SK-N-MC (cell line): Measurements from ENCODE around the gene MAP4K5.

Experiments
- DNase-seq: peaks from one replicate; pipeline ENCODE4 v3.0.0-alpha.2; 2011; ENCODE audit warnings: low read depth, low spot score
- H3K27ac ChIP-seq: fragments of 200-600 bp; sonication (generic); 2 replicates; pipeline ENCODE4 v1.5.1; 2016; ENCODE audit warnings: mixed run types
- H3K36me3 ChIP-seq: fragments of 200-600 bp; sonication (generic); 2 replicates; pipeline ENCODE4 v1.6.1; 2017; ENCODE audit warnings: antibody characterized with exemption, low read length, mixed read lengths; ENCODE audit not compliant: insufficient read depth
- H3K4me3 ChIP-seq: fragments of 200-600 bp; sonication (generic); 2 replicates; pipeline ENCODE4 v1.5.1; 2016
- H3K9ac ChIP-seq: fragments of 200-600 bp; sonication (generic); 2 replicates; pipeline ENCODE4 v1.8.0; 2017; ENCODE audit warnings: mixed run types, mixed read lengths; ENCODE audit not compliant: insufficient read length
- H3K9me3 ChIP-seq: fragments of 200-600 bp; sonication (generic); 2 replicates; pipeline ENCODE4 v1.6.1; 2017; ENCODE audit warnings: low read depth, mild to moderate bottlenecking, antibody characterized with exemption, low read length, moderate library complexity, mixed read lengths
- EZH2 ChIP-seq: fragments of 200-600 bp; sonication (generic); IDR thresholded peaks from one replicate; pipeline ENCODE4 v1.6.1; 2017; ENCODE audit warnings: antibody characterized with exemption
- FOXP2 ChIP-seq: optimal IDR thresholded peaks from 2 replicates; pipeline ENCODE3; 2011; ENCODE audit warnings: mild to moderate bottlenecking, moderate library complexity; ENCODE audit not compliant: insufficient read depth; ENCODE audit errors: extremely low read length, control extremely low read depth
- POLR2AphosphoS5 ChIP-seq: IDR thresholded peaks from 2 replicates; pipeline ENCODE4 v1.6.1; 2012; ENCODE audit warnings: mild to moderate bottlenecking, low read depth, low read length, borderline replicate concordance

MAP4K5 gene

DNA sequence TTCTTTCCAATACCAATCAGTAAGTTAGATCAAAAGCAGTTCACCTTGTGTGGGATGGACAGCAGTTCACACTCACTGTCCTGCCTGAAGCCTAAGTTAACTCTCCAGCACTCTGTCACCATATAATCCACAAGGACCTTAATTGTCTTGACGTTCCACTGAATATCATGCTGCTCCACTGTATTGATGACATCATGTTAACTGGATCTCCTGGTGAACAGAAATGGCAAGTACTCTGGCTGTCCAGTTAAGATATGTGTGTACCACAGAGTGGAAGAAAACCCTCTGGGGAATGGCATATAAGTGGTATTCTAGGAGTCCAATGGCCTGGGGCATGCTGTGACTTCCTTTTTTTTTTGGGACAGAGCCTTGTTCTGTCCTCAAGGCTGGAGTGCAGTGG is 151.9 kb downstream of the MAP4K5 start:
- no peak for DNase-seq

DNA sequence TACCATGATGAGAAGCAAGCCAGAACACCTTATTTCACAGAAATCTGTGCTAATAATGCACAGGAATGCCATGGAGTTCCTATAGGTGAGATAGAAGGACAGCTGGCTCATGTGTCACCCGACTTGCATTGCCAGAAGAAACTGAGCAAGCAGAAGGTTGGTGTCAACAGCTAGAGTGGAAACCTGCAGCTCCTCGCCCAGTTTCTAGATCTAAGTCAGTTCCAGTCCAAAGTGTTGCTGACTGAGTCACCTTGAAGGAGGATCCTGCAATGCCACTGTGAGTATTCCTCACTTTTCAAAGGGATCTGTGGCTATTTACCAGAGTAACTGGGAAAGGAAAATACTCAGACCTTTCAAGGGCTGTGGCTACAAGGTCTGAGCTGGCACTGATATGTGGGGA is 152.8 kb downstream of the MAP4K5 start:
- Histone ChIP-seq H3K9ac (no peak overlapping the region), H3K9me3 (no peaks in the 10 kb centered on the region), H3K36me3 (no peaks in the 10 kb centered on the region), H3K27ac (no peak overlapping the region), H3K4me3 (no peak overlapping the region)
- no peak for TF ChIP-seq POLR2AphosphoS5
- TF ChIP-seq FOXP2, result no peak
- DNase-seq, result no peak

More for the DNA sequence above, 151.9 kb downstream of the MAP4K5 start:
- Histone ChIP-seq H3K9me3 (no peaks in the 10 kb centered on the region), H3K9ac (no peak overlapping the region), H3K4me3 (no peak overlapping the region), H3K27ac (no peak overlapping the region), H3K36me3 (no peaks in the 10 kb centered on the region)
- TF ChIP-seq POLR2AphosphoS5 (no peak), FOXP2 (no peak), EZH2 (no peak)

DNA sequence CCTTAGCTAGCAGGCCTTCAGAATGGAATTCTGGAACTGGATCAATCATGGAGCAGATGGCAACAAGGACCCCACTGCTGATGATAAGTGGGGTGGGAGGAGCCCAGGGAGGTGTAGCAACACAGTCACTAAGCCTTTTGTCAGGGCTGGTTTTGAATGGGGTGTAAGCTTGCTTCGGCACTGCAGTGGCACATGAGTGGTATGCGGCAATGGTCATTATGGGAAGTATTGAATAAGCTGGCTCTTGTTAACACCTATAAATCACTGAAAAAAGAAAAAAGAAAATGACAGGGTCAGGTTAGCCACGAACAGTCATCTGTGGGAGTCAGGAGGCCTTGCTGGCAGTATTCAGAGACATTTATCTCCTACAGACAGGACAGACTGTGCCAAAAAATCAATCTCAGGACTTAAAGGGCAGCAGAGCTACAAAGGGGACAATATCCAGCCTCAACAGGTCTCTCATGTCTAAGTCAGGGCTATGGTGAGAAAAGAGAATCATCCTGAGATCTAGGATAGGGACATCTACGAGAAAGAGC is 154.8 kb downstream of the MAP4K5 start:
- Histone ChIP-seq H3K9ac (no peak overlapping the region), H3K27ac (no peak overlapping the region), H3K9me3 (no peaks in the 10 kb centered on the region), H3K36me3 (no peaks in the 10 kb centered on the region), H3K4me3 (no peak overlapping the region)
- no peak for DNase-seq
- TF ChIP-seq POLR2AphosphoS5, result no peak
- no peak for TF ChIP-seq EZH2
- no peak for TF ChIP-seq FOXP2

DNA sequence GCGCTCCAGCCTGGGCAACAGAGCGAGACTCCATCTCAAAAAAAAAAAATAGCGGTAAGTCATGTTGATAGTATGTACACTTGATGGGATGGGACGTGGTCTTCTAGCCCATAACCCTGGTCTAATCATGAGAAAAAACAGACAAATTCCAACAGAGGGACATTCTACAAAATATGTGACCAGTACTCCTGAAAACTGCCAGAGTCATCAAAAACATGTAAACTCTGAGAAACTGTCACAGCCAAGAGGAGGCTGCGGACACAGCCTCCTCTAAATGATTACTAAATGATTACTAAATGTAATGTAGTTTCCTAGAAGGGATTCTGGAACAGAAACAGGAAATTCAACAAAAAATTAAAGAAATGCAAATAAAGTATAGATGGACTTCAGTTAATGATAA is 156.6 kb downstream of the MAP4K5 start:
- Histone ChIP-seq H3K36me3 (no peaks in the 10 kb centered on the region), H3K9me3 (no peaks in the 10 kb centered on the region), H3K4me3 (no peak overlapping the region), H3K9ac (no peak overlapping the region), H3K27ac (no peak overlapping the region)
- no peak for DNase-seq
- TF ChIP-seq POLR2AphosphoS5 (no peak), FOXP2 (no peak), EZH2 (no peak)

DNA sequence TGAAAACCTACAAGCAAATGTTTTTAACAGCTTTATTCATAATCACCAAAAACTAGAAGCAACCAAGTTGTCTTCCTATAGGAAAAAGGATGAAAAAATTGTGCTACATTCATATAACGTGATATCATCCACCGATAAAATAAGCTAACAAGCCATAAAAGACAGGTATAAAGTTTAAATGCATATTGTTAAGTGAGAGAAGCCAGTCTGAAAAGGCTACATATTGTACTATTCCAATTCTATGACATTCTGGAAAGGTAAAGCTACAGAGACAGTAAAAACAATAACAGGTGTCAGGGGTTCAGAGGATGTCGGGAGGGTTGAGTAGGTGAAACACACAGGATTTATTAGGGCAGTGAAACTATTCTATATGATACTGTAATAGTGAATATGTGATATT is 158.4 kb downstream of the MAP4K5 start:
- no peak for DNase-seq
- Histone ChIP-seq H3K9me3 (no peaks in the 10 kb centered on the region), H3K27ac (no peak overlapping the region), H3K36me3 (no peaks in the 10 kb centered on the region), H3K9ac (no peak overlapping the region), H3K4me3 (no peak overlapping the region)
- TF ChIP-seq FOXP2, result no peak
- no peak for TF ChIP-seq EZH2
- no peak for TF ChIP-seq POLR2AphosphoS5

DNA sequence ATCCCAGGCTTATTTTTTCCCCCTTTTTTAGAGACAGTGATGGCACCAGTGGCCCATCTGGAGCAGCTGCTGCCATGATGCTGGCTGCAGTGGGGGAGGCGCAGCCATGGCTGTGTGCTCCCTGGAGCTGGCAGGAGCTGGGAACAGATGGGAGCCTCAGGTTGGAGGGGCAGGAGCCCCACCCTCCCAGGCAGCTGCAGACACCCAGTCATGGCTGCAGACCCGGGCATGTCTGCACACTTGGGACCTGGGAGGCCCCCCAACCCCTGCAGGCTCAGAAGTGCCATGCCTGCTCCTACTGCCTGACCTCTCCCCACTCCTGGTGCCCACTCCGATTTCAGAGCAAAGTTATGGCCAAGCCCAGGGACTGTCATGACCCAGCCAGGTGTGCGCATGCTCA is 160.8 kb downstream of the MAP4K5 start:
- no peak for DNase-seq
- H3K27ac ChIP-seq, result no peak overlapping the region
- H3K9ac ChIP-seq, result no peak overlapping the region
- no peaks in the 10 kb centered on the region for H3K9me3 ChIP-seq
- H3K36me3 ChIP-seq, result no peaks in the 10 kb centered on the region
- TF ChIP-seq POLR2AphosphoS5, result no peak
- TF ChIP-seq EZH2, result no peak
- TF ChIP-seq FOXP2, result no peak
- H3K4me3 ChIP-seq, result no peak overlapping the region
